HepG2 (cell line): ENCODE data around the gene UNCX. TPM values are rescaled to one million over a fixed set of nuclear protein-coding genes. Genes with fewer than 3 reads are reported as not detected.

Experiments
- ATAC-seq: fragments of 200-7000 bp; cut with Tn5 transposase; 3 replicates; pipeline ENCODE4 v1.9.1; 2020; ENCODE audit warnings: mild to moderate bottlenecking, moderate library complexity
- BruUV-seq: library from RNA; stranded (reverse); fragments of 400-500 nt; replicated peaks from 2 replicates; lab custom pipeline; 2021; lab: Mats Ljungman, UMichigan
- CTCF ChIA-PET: fragments of 300-600 bp; formaldehyde crosslinking; extraction: SDS; loops from one replicate; lab custom pipeline; 2021; ENCODE audit warnings: low total read pairs, inconsistent platforms, low intra/inter-chr PET ratio; lab: Yijun Ruan, JAX
- POLR2A ChIA-PET: fragments of 350-600 bp; sonication (Branson Sonifier 250); formaldehyde crosslinking; loops from one replicate; lab custom pipeline; 2020; ENCODE audit warnings: antibody characterized with exemption, inconsistent platforms; lab: Yijun Ruan, JAX
- DNase-seq: peaks from one replicate; pipeline ENCODE4 v3.0.0-alpha.2; 2015; ENCODE audit warnings: low spot score
- FAIRE-seq: peaks from 3 replicates; lab custom pipeline; 2011; peaks lifted over from hg19 to GRCh38; lab: Jason Lieb, UNC
- H2AFZ ChIP-seq: one replicate; pipeline ENCODE4 v1.6.1; 2011; ENCODE audit warnings: low read length, inconsistent platforms
- H3K27ac ChIP-seq: fragments of 300-600 bp; 3 replicates; pipeline ENCODE4 v1.8.0; 2011; ENCODE audit warnings: mixed run types, mild to moderate bottlenecking, mixed read lengths, low read length, inconsistent platforms; ENCODE audit not compliant: insufficient read depth; ENCODE audit errors: extremely low read length
- H3K27me3 ChIP-seq, 2 experiments: fragments of 200-600 bp in 1 of 2; 2 replicates in 1 of 2; 3 replicates in 1 of 2; pipeline versions ENCODE4 v1.6.0 to v1.8.0; 2011; ENCODE audit warnings: low read length in 2 of 2, mild to moderate bottlenecking in 2 of 2, moderate library complexity in 2 of 2, inconsistent platforms in 1 of 2; ENCODE audit not compliant: insufficient read depth in 2 of 2, control insufficient read depth in 1 of 2
- H3K36me3 ChIP-seq, 2 experiments: fragments of 200-600 bp in 1 of 2; replicated peaks in 1 of 2; 2 replicates in 1 of 2; 3 replicates in 1 of 2; pipeline versions ENCODE4 v1.5.1 to v1.8.0; 2011; ENCODE audit warnings: low read length in 2 of 2, inconsistent platforms in 1 of 2; ENCODE audit not compliant: insufficient read depth in 2 of 2, control insufficient read depth in 1 of 2
- H3K4me1 ChIP-seq: 2 replicates; pipeline ENCODE4 v1.5.1; 2012; ENCODE audit warnings: low read length, inconsistent platforms; ENCODE audit not compliant: insufficient read depth
- H3K4me2 ChIP-seq: 2 replicates; pipeline ENCODE4 v1.6.0; 2011; ENCODE audit warnings: low read depth, low read length, inconsistent platforms
- H3K4me3 ChIP-seq, 3 experiments: fragments of 200-600 bp in 1 of 3; sonication (generic), shearing (Covaris generic) in 1 of 3; replicated peaks in 1 of 3; 2 replicates each; pipeline ENCODE4 v1.5.1; 2011 to 2016; ENCODE audit warnings: low read length in 3 of 3, inconsistent platforms in 2 of 3, low read depth in 2 of 3, mild to moderate bottlenecking in 2 of 3, control low read depth in 1 of 3, mixed read lengths in 1 of 3; ENCODE audit not compliant: insufficient read depth in 1 of 3
- H3K79me2 ChIP-seq: one replicate; pipeline ENCODE4 v1.6.1; 2011; ENCODE audit warnings: low read length, inconsistent platforms; ENCODE audit not compliant: insufficient read depth
- H3K9ac ChIP-seq: 2 replicates; pipeline ENCODE4 v1.6.0; 2011; ENCODE audit warnings: mild to moderate bottlenecking, low read depth, low read length, inconsistent platforms; ENCODE audit not compliant: insufficient read depth
- H3K9me3 ChIP-seq: 2 replicates; pipeline ENCODE4 v1.5.1; 2012; ENCODE audit warnings: mild to moderate bottlenecking, low read length
- H4K20me1 ChIP-seq: 2 replicates; pipeline ENCODE4 v1.6.0; 2011; ENCODE audit warnings: inconsistent platforms, mild to moderate bottlenecking, low read length, moderate library complexity; ENCODE audit not compliant: insufficient read depth
- EZH2 ChIP-seq: conservative IDR thresholded peaks from 2 replicates; pipeline ENCODE4 v1.6.1; 2012; ENCODE audit warnings: mild to moderate bottlenecking, low read depth, low read length, moderate library complexity
- KLF15 ChIP-seq: sonication (generic); formaldehyde crosslinking; IDR thresholded peaks from 2 replicates; pipeline ENCODE4 v1.8.1; 2023; ENCODE audit warnings: borderline replicate concordance, mild to moderate bottlenecking, inconsistent platforms, missing genetic modification reagents, mixed read lengths
- NAIF1 ChIP-seq: sonication (generic); formaldehyde crosslinking; IDR thresholded peaks from 2 replicates; pipeline ENCODE4 v1.5.0; 2020; ENCODE audit warnings: mild to moderate bottlenecking, missing genetic modification reagents, borderline replicate concordance
- POLR2AphosphoS5 ChIP-seq: IDR thresholded peaks from 2 replicates; pipeline ENCODE4 v1.6.1; 2012; ENCODE audit warnings: low read depth, low read length
- RARA ChIP-seq: IDR thresholded peaks from 2 replicates; pipeline ENCODE4 v1.6.1; 2016; ENCODE audit warnings: missing genetic modification reagents, missing compliant biosample characterization
- TRAFD1 ChIP-seq: sonication (generic); formaldehyde crosslinking; IDR thresholded peaks from 2 replicates; pipeline ENCODE4 v1.5.1; 2020; ENCODE audit warnings: missing genetic modification reagents, mild to moderate bottlenecking, borderline replicate concordance
- TRIM24 ChIP-seq: sonication (generic); formaldehyde crosslinking; IDR thresholded peaks from 2 replicates; pipeline ENCODE4 v1.8.0; 2022; ENCODE audit warnings: mild to moderate bottlenecking, missing genetic modification reagents
- ZNF18 ChIP-seq: sonication (generic); formaldehyde crosslinking; IDR thresholded peaks from 2 replicates; pipeline ENCODE4 v1.8.0; 2022; ENCODE audit warnings: mild to moderate bottlenecking, missing genetic modification reagents; ENCODE audit not compliant: insufficient replicate concordance
- ZNF354B ChIP-seq: sonication (generic); formaldehyde crosslinking; IDR thresholded peaks from 2 replicates; pipeline ENCODE4 v1.8.0; 2022; ENCODE audit warnings: mild to moderate bottlenecking, missing genetic modification reagents
- ZNF414 ChIP-seq: sonication (generic); formaldehyde crosslinking; IDR thresholded peaks from 2 replicates; pipeline ENCODE4 v1.5.0; 2020; ENCODE audit warnings: missing genetic modification reagents
- ZNF577 ChIP-seq: sonication (generic); formaldehyde crosslinking; IDR thresholded peaks from 2 replicates; pipeline ENCODE4 v1.4.0; 2020; ENCODE audit warnings: mild to moderate bottlenecking, low read depth, missing genetic modification reagents, borderline replicate concordance
- ZNF619 ChIP-seq: sonication (generic); formaldehyde crosslinking; IDR thresholded peaks from 2 replicates; pipeline ENCODE4 v1.4.0; 2020; ENCODE audit warnings: mild to moderate bottlenecking, missing genetic modification reagents
- ZNF672 ChIP-seq: sonication (generic); formaldehyde crosslinking; IDR thresholded peaks from 2 replicates; pipeline ENCODE4 v1.8.1; 2022; ENCODE audit warnings: missing genetic modification reagents
- ZNF747 ChIP-seq: sonication (generic); formaldehyde crosslinking; IDR thresholded peaks from 2 replicates; pipeline ENCODE4 v1.8.1; 2023; ENCODE audit warnings: missing genetic modification reagents, mild to moderate bottlenecking, borderline replicate concordance
- ZNF777 ChIP-seq: sonication (generic); formaldehyde crosslinking; IDR thresholded peaks from 2 replicates; pipeline ENCODE4 v1.4.0; 2020; ENCODE audit warnings: missing genetic modification reagents
- ZNF788 ChIP-seq: sonication (generic); formaldehyde crosslinking; IDR thresholded peaks from 2 replicates; pipeline ENCODE4 v1.5.0; 2020; ENCODE audit warnings: mild to moderate bottlenecking, missing genetic modification reagents, borderline replicate concordance
- WGBS: methylation state at CpG from one replicate; pipeline ENCODE4 v1.1.6; 2017; ENCODE audit warnings: low lambda C conversion rate; 5-methylcytosine and 5-hydroxymethylcytosine counted together
- in situ Hi-C: cut with HindIII; loops from 2 replicates; pipeline ENCODE4 v1.10.0; 2017; ENCODE audit warnings: low pct_unique_long_range_greater_than_20kb; ENCODE audit not compliant: extremely low pct_ligation_motif_present
- intact Hi-C: fragments of 100-400 bp; cut with micrococcal nuclease; formaldehyde crosslinking; loops from one replicate; pipeline ENCODE4 v1.10.0; 2022; ENCODE audit not compliant: unreplicated experiment
- polyA plus RNA-seq, 8 experiments: library from polyadenylated mRNA; depleted of rRNA in 3 of 8; stranded (reverse) in 7 of 8; unstranded in 1 of 8; fragments of >200 nt; fragmentation: Illumina TruSeq in 4 of 8; extraction: Trizol in 4 of 8; gene quantifications; 2 replicates each; pipeline versions ENCODE4 v1.2.1 to v1.2.3, GENCODE V29; 2011 to 2016; ENCODE audit warnings: low read depth in 4 of 8, missing spikeins in 1 of 8, mixed read lengths in 1 of 8; ENCODE audit not compliant: insufficient read depth in 1 of 8
- total RNA-seq, 5 experiments: library from RNA; depleted of rRNA; stranded (reverse); fragments of >200 nt; fragmentation: Illumina TruSeq; extraction: Trizol; gene quantifications; 2 replicates each; pipeline ENCODE4 v1.2.3, GENCODE V29; 2016; ENCODE audit warnings: low read depth in 1 of 5

UNCX gene
- total and polyA plus RNA-seq, 2 of the 13 experiments (the other 11 are each of a cell fraction or from before 2014, with no cell fraction given) = not detected

- H3K9me3 ChIP-seq = no peaks in the 10 kb centered on the region
- H3K36me3 ChIP-seq = no peaks in the 10 kb centered on the region
- H3K4me2 ChIP-seq = no peak overlapping the region
- CTCF ChIA-PET = no interaction called here
- ATAC-seq (no peak), DNase-seq (no peak), FAIRE-seq (no peak)
- no peak overlapping the region for H3K9ac ChIP-seq
- 5% methylated on average over 10 of the region's 26 CpGs for WGBS
- POLR2A ChIA-PET = no interaction called here
- H3K4me3 ChIP-seq = no peak overlapping the region
- intact Hi-C loops (no loop called here), in situ Hi-C loops (no loop called here)
- H3K4me1 ChIP-seq = peaks cover 20% of the 10 kb centered on the region; the same call in 1 of the 2 replicates
- TF ChIP-seq ZNF414 (no peak), POLR2AphosphoS5 (no peak), ZNF777 (CRISPR knock-in tag) (no peak), ZNF788 (CRISPR knock-in tag) (no peak), EZH2 (0 out of 2 replicates have a peak, but pooled peaks have one; percentile 66), KLF15 (no peak), ZNF619 (CRISPR knock-in tag) (no peak)
- no peaks in the 10 kb centered on the region for H4K20me1 ChIP-seq
- BruUV-seq = no TSS peak
- H3K27me3 ChIP-seq = peaks cover 20 to 87% of the 10 kb centered on the region in 2 experiments; a peak in 4 of 5 replicates
- H3K79me2 ChIP-seq = no peaks in the 10 kb centered on the region
- no peak overlapping the region for H2AFZ ChIP-seq
- no peak overlapping the region for H3K27ac ChIP-seq
These were observed 23.2 kb downstream of the UNCX start for GRCh38 chr7:1255817-1256340.

- Histone ChIP-seq H3K27ac (no peak overlapping the region), H3K9me3 (no peaks in the 10 kb centered on the region), H3K9ac (no peak overlapping the region), H3K4me3 (no peak overlapping the region), H4K20me1 (no peaks in the 10 kb centered on the region), H3K79me2 (no peaks in the 10 kb centered on the region), H3K4me1 (peaks cover 16% of the 10 kb centered on the region; the same call in 1 of the 2 replicates), H3K4me2 (no peak overlapping the region), H3K27me3 (peaks cover 16 to 87% of the 10 kb centered on the region in 2 experiments; a peak in 4 of 5 replicates), H3K36me3 (no peaks in the 10 kb centered on the region), H2AFZ (no peak overlapping the region)
- ATAC-seq (no peak), FAIRE-seq (no peak), DNase-seq (no peak)
- ChIA-PET POLR2A (no interaction called here), CTCF (no interaction called here)
- no TSS peak for BruUV-seq
- intact Hi-C loops (no loop called here), in situ Hi-C loops (no loop called here)
- 8% methylated on average over 4 of the region's 11 CpGs for WGBS
- TF ChIP-seq ZNF18 (no peak), ZNF747 (no peak), TRIM24 (CRISPR knock-in tag) (no peak), NAIF1 (CRISPR knock-in tag) (no peak), TRAFD1 (CRISPR knock-in tag) (no peak), ZNF577 (CRISPR knock-in tag) (no peak), ZNF354B (CRISPR knock-in tag) (no peak), ZNF672 (no peak), RARA (CRISPR knock-in tag) (no peak)
These were observed 23.9 kb downstream of the UNCX start for GRCh38 chr7:1256621-1257020.
